Endothelial cell of umbilical vein (primary cell): ENCODE data around the gene ZNF304. TPM values are rescaled to one million over a fixed set of nuclear protein-coding genes. Genes with fewer than 3 reads are reported as not detected.

Experiments used
- BruUV-seq: library from RNA; stranded (reverse); fragments of 400-500 nt; replicated peaks from 2 replicates; lab custom pipeline; 2021; lab: Mats Ljungman, UMichigan
- CTCF ChIA-PET: fragments of 300-600, 350-600 bp; sonication (Branson Sonifier 250); formaldehyde crosslinking; loops from one replicate; lab custom pipeline; 2021; ENCODE audit warnings: antibody characterized with exemption, inconsistent platforms; lab: Charles Lee
- POLR2A ChIA-PET: fragments of 300-600, 350-600 bp; sonication (Branson Sonifier 250); formaldehyde crosslinking; loops from one replicate; lab custom pipeline; 2021; ENCODE audit warnings: antibody characterized with exemption, inconsistent platforms; lab: Charles Lee
- DNase-seq: peaks from one replicate; pipeline ENCODE4 v3.0.0-alpha.2; 2011; ENCODE audit warnings: low read depth, low spot score
- FAIRE-seq: peaks from 2 replicates; lab custom pipeline; 2011; peaks lifted over from hg19 to GRCh38; lab: Jason Lieb, UNC
- H2AFZ ChIP-seq: 2 replicates; pipeline ENCODE4 v1.6.0; 2012; ENCODE audit warnings: low read depth, low read length, control low read depth, inconsistent platforms
- H3K27ac ChIP-seq: 2 replicates; pipeline ENCODE4 v1.5.1; 2011; ENCODE audit warnings: low read depth, mild to moderate bottlenecking, control low read depth, low read length, moderate library complexity; ENCODE audit not compliant: insufficient read depth
- H3K27me3 ChIP-seq, 2 experiments: 2 replicates each; pipeline versions ENCODE4 v1.6.0 to v1.6.1; 2011; ENCODE audit warnings: low read length in 2 of 2, mixed read lengths in 1 of 2; ENCODE audit not compliant: control insufficient read depth in 2 of 2, insufficient read depth in 2 of 2
- H3K36me3 ChIP-seq, 2 experiments: 2 replicates in 1 of 2; 3 replicates in 1 of 2; pipeline ENCODE4 v1.5.1; 2011; ENCODE audit warnings: low read length in 2 of 2, mild to moderate bottlenecking in 1 of 2, moderate library complexity in 1 of 2; ENCODE audit not compliant: control insufficient read depth in 2 of 2, insufficient read depth in 2 of 2; ENCODE audit errors: extremely low read depth in 1 of 2
- H3K4me1 ChIP-seq: 3 replicates; pipeline ENCODE4 v1.5.1; 2011; ENCODE audit warnings: mild to moderate bottlenecking, low read length; ENCODE audit not compliant: control insufficient read depth, insufficient read depth; ENCODE audit errors: extremely low read depth
- H3K4me2 ChIP-seq: 2 replicates; pipeline ENCODE4 v1.6.1; 2011; ENCODE audit warnings: low read length, control low read depth, mixed read lengths; ENCODE audit not compliant: insufficient read depth
- H3K4me3 ChIP-seq, 3 experiments: fragments of 200-600 bp in 1 of 3; sonication (generic), shearing (Covaris generic) in 1 of 3; replicated peaks in 1 of 3; 2 replicates each; pipeline ENCODE4 v1.5.1; 2011 to 2016; ENCODE audit warnings: control low read depth in 3 of 3, low read length in 3 of 3, mild to moderate bottlenecking in 2 of 3, inconsistent platforms in 1 of 3, low read depth in 1 of 3, moderate library complexity in 1 of 3; ENCODE audit not compliant: insufficient read depth in 1 of 3
- H3K79me2 ChIP-seq: 2 replicates; pipeline ENCODE4 v1.6.0; 2012; ENCODE audit warnings: low read length, inconsistent platforms; ENCODE audit not compliant: control insufficient read depth, insufficient read depth
- H3K9ac ChIP-seq: replicated peaks from 2 replicates; pipeline ENCODE3; 2011; ENCODE audit warnings: low read length, control low read depth; ENCODE audit not compliant: insufficient read depth; ENCODE audit errors: extremely low read depth
- H3K9me1 ChIP-seq: replicated peaks from 3 replicates; pipeline ENCODE4 v1.6.0; 2011; ENCODE audit warnings: mild to moderate bottlenecking, low read length; ENCODE audit not compliant: control insufficient read depth, insufficient read depth; ENCODE audit errors: extremely low read depth
- H3K9me3 ChIP-seq: replicated peaks from 2 replicates; pipeline ENCODE4 v1.5.1; 2012; ENCODE audit warnings: low read length, inconsistent platforms; ENCODE audit not compliant: control insufficient read depth, insufficient read depth
- H4K20me1 ChIP-seq: replicated peaks from 2 replicates; pipeline ENCODE3; 2011; ENCODE audit warnings: mild to moderate bottlenecking, low read length; ENCODE audit not compliant: control insufficient read depth, insufficient read depth; ENCODE audit errors: extremely low read depth
- EZH2 ChIP-seq: IDR thresholded peaks from 2 replicates; pipeline ENCODE4 v1.6.1; 2012; ENCODE audit warnings: borderline replicate concordance, low read depth, mild to moderate bottlenecking, moderate library complexity, low read length, inconsistent platforms; ENCODE audit not compliant: severe bottlenecking
- FOS ChIP-seq: IDR thresholded peaks from 2 replicates; pipeline ENCODE4 v1.6.1; 2011; ENCODE audit warnings: mild to moderate bottlenecking, low read length, moderate library complexity, borderline replicate concordance; ENCODE audit not compliant: insufficient read depth
- GATA2 ChIP-seq: IDR thresholded peaks from 2 replicates; pipeline ENCODE4 v1.7.0; 2011; ENCODE audit warnings: low read depth, mild to moderate bottlenecking, moderate library complexity, mixed read lengths, low read length; ENCODE audit not compliant: insufficient read length, insufficient read depth
- JUN ChIP-seq: IDR thresholded peaks from 2 replicates; pipeline ENCODE4 v1.6.1; 2011; ENCODE audit warnings: borderline replicate concordance, low read depth; ENCODE audit not compliant: insufficient read length, insufficient read depth
- MYC ChIP-seq: IDR thresholded peaks from one replicate; pipeline ENCODE4 v1.6.1; 2011; ENCODE audit warnings: mild to moderate bottlenecking, low read depth, low read length
- POLR2A ChIP-seq: IDR thresholded peaks from 2 replicates; pipeline ENCODE4 v1.6.1; 2012; ENCODE audit warnings: low read depth, mild to moderate bottlenecking, control low read depth, low read length
- POLR2AphosphoS5 ChIP-seq: IDR thresholded peaks from 2 replicates; pipeline ENCODE4 v1.6.1; 2012; ENCODE audit warnings: low read depth, mild to moderate bottlenecking, control low read depth, low read length, moderate library complexity; ENCODE audit not compliant: insufficient read depth
- dilution Hi-C: fragments of 300-500 bp; cut with MboI; formaldehyde crosslinking; loops from one replicate; pipeline ENCODE4 v1.15.0; 2019; ENCODE audit warnings: low sequenced_read_pairs; ENCODE audit not compliant: extremely low pct_ligation_motif_present
- intact Hi-C: fragments of 100-400 bp; cut with micrococcal nuclease; formaldehyde crosslinking; loops from one replicate; pipeline ENCODE4 v1.10.0; 2022
- polyA plus RNA-seq, 4 experiments: library from polyadenylated mRNA; depleted of rRNA in 3 of 4; stranded (reverse) in 3 of 4; unstranded in 1 of 4; fragments of >200 nt; gene quantifications; 2 replicates each; pipeline versions ENCODE4 v1.2.1 to v1.2.3, GENCODE V29; 2011 to 2012; ENCODE audit warnings: missing spikeins in 1 of 4
- total RNA-seq: library from RNA; stranded (reverse); gene quantifications from 2 replicates; pipeline ENCODE4 v1.2.3, GENCODE V29; 2021
- TF ChIP-seq, protein P1 (sequence below), 2 donors: IDR thresholded peaks; 1 replicate in 1 of 2; 2 replicates in 1 of 2; pipeline ENCODE4 v1.5.1; 2011; ENCODE audit warnings: low read length in 2 of 2, mild to moderate bottlenecking in 2 of 2, moderate library complexity in 2 of 2, control low read depth in 1 of 2, inconsistent platforms in 1 of 2, low read depth in 1 of 2; ENCODE audit not compliant: insufficient read depth in 1 of 2; ENCODE audit errors: extremely low read depth in 1 of 2
- TF ChIP-seq, protein P2 (sequence below): IDR thresholded peaks from 2 replicates; pipeline ENCODE4 v1.6.1; 2011; ENCODE audit not compliant: insufficient read depth, insufficient read length

ZNF304 gene
- total and polyA plus RNA-seq, 2 donors (not counting 3 experiments of a cell fraction or from before 2014, with no cell fraction given), result 2.5 to 5.3 TPM

DNA sequence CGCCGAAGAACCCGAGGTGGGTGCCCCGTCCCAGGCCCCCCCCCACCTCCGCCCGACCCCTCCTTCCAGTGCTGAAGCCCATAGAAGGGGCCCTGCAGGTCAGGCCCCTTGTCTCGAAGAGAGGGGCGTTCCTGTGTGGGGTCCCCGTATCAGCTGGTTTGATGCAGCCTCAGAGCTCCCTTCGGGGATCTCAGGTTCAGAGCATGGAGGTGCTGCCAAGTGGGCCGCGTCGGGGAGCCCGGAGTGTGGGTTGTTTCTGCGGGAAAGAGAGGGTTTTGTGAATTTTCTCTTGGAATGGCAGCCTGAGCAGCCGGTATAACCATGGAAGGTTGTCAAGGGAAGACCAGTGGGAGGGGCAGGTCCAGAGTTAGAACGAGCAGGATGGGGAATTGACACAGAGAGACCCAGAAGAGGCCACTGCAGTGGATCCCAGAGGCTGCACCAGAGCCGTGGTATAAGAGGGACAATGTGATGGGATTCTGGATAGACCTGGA, 12.7 kb downstream of the ZNF304 start:
- no peak for DNase-seq
- Histone ChIP-seq H3K79me2 (peaks cover 3% of the 10 kb centered on the region), H3K36me3 (no peaks in the 10 kb centered on the region), H3K27ac (peak overlapping the region; percentile 27), H3K4me2 (peak overlapping the region; percentile 75), H3K4me3 (peak overlapping the region; percentile 47 to 92 (median 74)), H3K9me3 (no peaks in the 10 kb centered on the region), H3K9me1 (no peaks in the 10 kb centered on the region), H3K9ac (peak overlapping the region; percentile 37), H3K4me1 (peaks cover 8% of the 10 kb centered on the region), H3K27me3 (no peaks in the 10 kb centered on the region), H4K20me1 (no peaks in the 10 kb centered on the region), H2AFZ (peak overlapping the region; percentile 62)
- no TSS peak for BruUV-seq
- TF ChIP-seq JUN (no peak), FOS (no peak), POLR2A (no peak)
- ChIA-PET CTCF (no interaction called here), POLR2A (interaction anchor here (1.4 kb wide), 1 partner anchor 13 kb away, joined by 3 read pairs; no protein-coding TSS in a partner anchor)
- intact Hi-C loops, result loop anchor here (1.0 kb wide), 5 partner anchors 12 to 83 kb away; partner anchors contain the start of genes ZNF17, ZNF304, ZNF460 and ZNF543
- no peak for FAIRE-seq
- dilution Hi-C loops, result no loop called here

DNA sequence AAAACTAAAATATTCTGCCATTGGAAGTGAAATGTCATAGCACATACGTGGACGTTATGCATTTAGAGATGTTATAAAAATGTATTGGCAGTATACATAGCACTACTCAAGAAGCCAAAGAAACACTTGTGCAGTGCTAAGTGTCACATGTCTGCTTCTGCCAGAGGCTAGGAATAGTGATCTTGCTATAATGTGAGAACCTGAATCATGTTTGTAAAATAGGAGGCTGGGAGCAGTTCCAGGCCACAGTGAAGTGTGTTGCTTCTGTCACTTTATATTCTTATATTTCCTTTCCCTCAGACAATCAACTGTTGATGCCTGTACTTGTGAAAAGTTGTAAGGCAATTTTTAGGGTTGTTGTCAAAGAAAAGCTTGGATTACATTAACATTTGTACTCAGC, 15.7 kb downstream of the ZNF304 start:
- no peak overlapping the region for H3K9ac ChIP-seq
- no peak for DNase-seq
- H3K9me3 ChIP-seq, result no peaks in the 10 kb centered on the region
- TF ChIP-seq POLR2AphosphoS5 (no peak), JUN (no peak), GATA2 (no peak), MYC (no peak), EZH2 (no peak), POLR2A (no peak), FOS (no peak)
- TF ChIP-seq, protein P1, sequence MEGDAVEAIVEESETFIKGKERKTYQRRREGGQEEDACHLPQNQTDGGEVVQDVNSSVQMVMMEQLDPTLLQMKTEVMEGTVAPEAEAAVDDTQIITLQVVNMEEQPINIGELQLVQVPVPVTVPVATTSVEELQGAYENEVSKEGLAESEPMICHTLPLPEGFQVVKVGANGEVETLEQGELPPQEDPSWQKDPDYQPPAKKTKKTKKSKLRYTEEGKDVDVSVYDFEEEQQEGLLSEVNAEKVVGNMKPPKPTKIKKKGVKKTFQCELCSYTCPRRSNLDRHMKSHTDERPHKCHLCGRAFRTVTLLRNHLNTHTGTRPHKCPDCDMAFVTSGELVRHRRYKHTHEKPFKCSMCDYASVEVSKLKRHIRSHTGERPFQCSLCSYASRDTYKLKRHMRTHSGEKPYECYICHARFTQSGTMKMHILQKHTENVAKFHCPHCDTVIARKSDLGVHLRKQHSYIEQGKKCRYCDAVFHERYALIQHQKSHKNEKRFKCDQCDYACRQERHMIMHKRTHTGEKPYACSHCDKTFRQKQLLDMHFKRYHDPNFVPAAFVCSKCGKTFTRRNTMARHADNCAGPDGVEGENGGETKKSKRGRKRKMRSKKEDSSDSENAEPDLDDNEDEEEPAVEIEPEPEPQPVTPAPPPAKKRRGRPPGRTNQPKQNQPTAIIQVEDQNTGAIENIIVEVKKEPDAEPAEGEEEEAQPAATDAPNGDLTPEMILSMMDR (IDR thresholded peaks at IDR 0.05; ENCODE audit: extremely low read depth in 1 of 2, insufficient read depth in 1 of 2, low read depth in 1 of 2, low read length in 2 of 2), result no peak
- TF ChIP-seq, protein P2, sequence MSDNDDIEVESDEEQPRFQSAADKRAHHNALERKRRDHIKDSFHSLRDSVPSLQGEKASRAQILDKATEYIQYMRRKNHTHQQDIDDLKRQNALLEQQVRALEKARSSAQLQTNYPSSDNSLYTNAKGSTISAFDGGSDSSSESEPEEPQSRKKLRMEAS, result no peak
- dilution Hi-C loops (no loop called here), intact Hi-C loops (no loop called here)
- H3K36me3 ChIP-seq, result peaks cover 0 to under 1% of the 10 kb centered on the region in 2 experiments
- H4K20me1 ChIP-seq, result no peaks in the 10 kb centered on the region
- peaks cover 8% of the 10 kb centered on the region for H3K4me1 ChIP-seq
- ChIA-PET CTCF (interaction anchor here (0.7 kb wide), 1 partner anchor 137 kb away, joined by 3 read pairs; no protein-coding TSS in a partner anchor), POLR2A (no interaction called here)
- peaks cover 3% of the 10 kb centered on the region for H3K79me2 ChIP-seq
- no peak for FAIRE-seq
- no peak overlapping the region for H2AFZ ChIP-seq
- no TSS peak for BruUV-seq
- H3K27ac ChIP-seq, result no peak overlapping the region
- H3K27me3 ChIP-seq, result no peaks in the 10 kb centered on the region
- no peak overlapping the region for H3K4me2 ChIP-seq
- no peaks in the 10 kb centered on the region for H3K9me1 ChIP-seq
- H3K4me3 ChIP-seq, result no peak overlapping the region
